Fibroblast of lung (primary cell): Measurements from ENCODE around the gene SULF2.

Experiments used
- CTCF ChIP-seq, 2 donors: IDR thresholded peaks in 1 of 2; conservative IDR thresholded peaks in 1 of 2; 1 replicate in 1 of 2; 2 replicates in 1 of 2; pipeline ENCODE4 v1.5.1; 2011 to 2012; ENCODE audit warnings: low read length in 2 of 2, control low read depth in 1 of 2, inconsistent platforms in 1 of 2, low read depth in 1 of 2, mild to moderate bottlenecking in 1 of 2
- EZH2 ChIP-seq: IDR thresholded peaks from 2 replicates; pipeline ENCODE4 v1.5.1; 2012; ENCODE audit warnings: low read length, control low read depth, mild to moderate bottlenecking; ENCODE audit errors: missing control alignments

- no peak for TF ChIP-seq CTCF (conservative IDR thresholded peaks at IDR 0.05 in 1 of 2, IDR thresholded peaks at IDR 0.05 in 1 of 2; ENCODE audit: low read depth in 1 of 2, low read length in 2 of 2)
- TF ChIP-seq EZH2, result no peak
These were observed 20.7 kb upstream of the SULF2 start for GRCh38 chr20:47805951-47806350.
